Caco-2 (cell line): ENCODE measurements around the gene FOLR2. TPM values are rescaled to one million over a fixed set of nuclear protein-coding genes. Genes with fewer than 3 reads are reported as not detected.

ENCODE experiments used
- BruUV-seq: library from RNA; stranded (reverse); fragments of 400-500 nt; replicated peaks from 2 replicates; lab custom pipeline; 2021; lab: Mats Ljungman, UMichigan
- CTCF ChIA-PET: fragments of 300-600 bp; sonication (Branson Sonifier 250); formaldehyde crosslinking; loops from one replicate; lab custom pipeline; 2022; ENCODE audit warnings: antibody characterized with exemption; lab: Charles Lee
- POLR2A ChIA-PET: fragments of 300-600 bp; sonication (Branson Sonifier 250); formaldehyde crosslinking; loops from one replicate; lab custom pipeline; 2022; ENCODE audit warnings: antibody characterized with exemption; lab: Charles Lee
- DNase-seq, 2 experiments: peaks; one replicate each; pipeline versions ENCODE4 v3.0.0 to v3.0.0-alpha.2; 2020 to 2022
- H3K27me3 ChIP-seq: replicated peaks from 2 replicates; pipeline ENCODE4 v1.6.0; 2011; ENCODE audit warnings: low read length; ENCODE audit not compliant: control insufficient read depth, insufficient read depth
- H3K36me3 ChIP-seq: 2 replicates; pipeline ENCODE4 v1.5.1; 2011; ENCODE audit warnings: low read length; ENCODE audit not compliant: control insufficient read depth, insufficient read depth
- H3K4me1 ChIP-seq: fragments of 250-450 bp; sonication (Bioruptor Pico); 2 replicates; pipeline ENCODE4 v1.5.1; 2020; ENCODE audit warnings: mild to moderate bottlenecking
- H3K4me3 ChIP-seq: 2 replicates; pipeline ENCODE4 v1.5.1; 2011; ENCODE audit warnings: low read depth, mild to moderate bottlenecking, control low read depth, low read length
- H3K9me3 ChIP-seq: fragments of 250-450 bp; sonication (Bioruptor Pico); 2 replicates; pipeline ENCODE4 v1.5.1; 2020; ENCODE audit warnings: mild to moderate bottlenecking, moderate library complexity
- H3K27ac Mint-ChIP-seq: one replicate; pipeline ENCODE4 v1.8.0; 2022; ENCODE audit warnings: mixed read lengths; ENCODE audit not compliant: unreplicated experiment
- H3K27me3 Mint-ChIP-seq: one replicate; pipeline ENCODE4 v1.8.0; 2022; ENCODE audit warnings: mixed read lengths; ENCODE audit not compliant: insufficient read depth, unreplicated experiment
- H3K36me3 Mint-ChIP-seq: one replicate; pipeline ENCODE4 v1.8.0; 2022; ENCODE audit warnings: mild to moderate bottlenecking, mixed read lengths; ENCODE audit not compliant: insufficient read depth, unreplicated experiment
- H3K4me1 Mint-ChIP-seq: one replicate; pipeline ENCODE4 v1.8.0; 2022; ENCODE audit warnings: low read depth, mixed read lengths; ENCODE audit not compliant: unreplicated experiment
- H3K4me3 Mint-ChIP-seq: one replicate; pipeline ENCODE4 v1.8.0; 2022; ENCODE audit warnings: mild to moderate bottlenecking, moderate library complexity, mixed read lengths; ENCODE audit not compliant: unreplicated experiment
- H3K9me3 Mint-ChIP-seq: one replicate; pipeline ENCODE4 v1.8.0; 2022; ENCODE audit warnings: mixed read lengths; ENCODE audit not compliant: unreplicated experiment
- CTCF ChIP-seq, 2 experiments: fragments of 200-600 bp in 1 of 2; IDR thresholded peaks; 1 replicate in 1 of 2; 2 replicates in 1 of 2; pipeline versions ENCODE4 v1.5.1 to v1.8.0; 2011 to 2022; ENCODE audit warnings: antibody characterized with exemption in 1 of 2, control low read depth in 1 of 2, inconsistent platforms in 1 of 2, low read depth in 1 of 2, low read length in 1 of 2, mild to moderate bottlenecking in 1 of 2, moderate library complexity in 1 of 2; ENCODE audit not compliant: insufficient read depth in 1 of 2, severe bottlenecking in 1 of 2, unreplicated experiment in 1 of 2
- intact Hi-C: fragments of 100-400 bp; cut with micrococcal nuclease; formaldehyde crosslinking; loops from one replicate; pipeline ENCODE4 v1.10.0; 2022; ENCODE audit not compliant: unreplicated experiment
- total RNA-seq: library from RNA; stranded (reverse); gene quantifications from 2 replicates; pipeline ENCODE4 v1.2.3, GENCODE V29; 2022

FOLR2 gene
- total RNA-seq, 1 experiment from 2014 or later = not detected

- POLR2A ChIA-PET = no interaction called here
- intact Hi-C loops = no loop called here
- peaks cover 15% of the 10 kb centered on the region for H3K36me3 ChIP-seq
- CTCF ChIA-PET = interaction anchor here (0.7 kb wide), 1 partner anchor 126 kb away, joined by 3 read pairs; no protein-coding TSS in a partner anchor
- H3K27me3 ChIP-seq = no peaks in the 10 kb centered on the region
- H3K36me3 Mint-ChIP-seq = peaks cover 88% of the 10 kb centered on the region
- no peaks in the 10 kb centered on the region for H3K9me3 ChIP-seq
- H3K27me3 Mint-ChIP-seq = no peaks in the 10 kb centered on the region
- H3K4me1 ChIP-seq = peaks cover 20% of the 10 kb centered on the region
- no peak overlapping the region for H3K27ac Mint-ChIP-seq
- no peaks in the 10 kb centered on the region for H3K9me3 Mint-ChIP-seq
- TF ChIP-seq CTCF (IDR thresholded peaks at IDR 0.05; ENCODE audit: insufficient read depth in 1 of 2, low read depth in 1 of 2, low read length in 1 of 2, severe bottlenecking in 1 of 2, unreplicated experiment in 1 of 2) = no peak
- H3K4me3 ChIP-seq = no peak overlapping the region
- peaks cover 11% of the 10 kb centered on the region for H3K4me1 Mint-ChIP-seq
- no peak overlapping the region for H3K4me3 Mint-ChIP-seq
- DNase-seq = peak; percentile 42 to 50
- no TSS peak for BruUV-seq
Observed at GRCh38 chr11:72227316-72228228, 11.0 kb downstream of the FOLR2 start.

GRCh38 chr11:72228229-72228843 lies 11.7 kb downstream of the FOLR2 start:
- no peaks in the 10 kb centered on the region for H3K9me3 Mint-ChIP-seq

More at GRCh38 chr11:72228229-72228843, 11.7 kb downstream of the FOLR2 start:
- no peak for TF ChIP-seq CTCF (IDR thresholded peaks at IDR 0.05; ENCODE audit: insufficient read depth in 1 of 2, low read depth in 1 of 2, low read length in 1 of 2, severe bottlenecking in 1 of 2, unreplicated experiment in 1 of 2)
- H3K4me3 Mint-ChIP-seq = no peak overlapping the region
- BruUV-seq = no TSS peak
- no peaks in the 10 kb centered on the region for H3K9me3 ChIP-seq
- H3K36me3 Mint-ChIP-seq = peaks cover 87% of the 10 kb centered on the region
- H3K4me1 Mint-ChIP-seq = peaks cover 7% of the 10 kb centered on the region
- intact Hi-C loops = no loop called here
- peak in 1 of 2 experiments; percentile 46 for DNase-seq
- H3K27me3 Mint-ChIP-seq = no peaks in the 10 kb centered on the region
- no peak overlapping the region for H3K4me3 ChIP-seq
- no peak overlapping the region for H3K27ac Mint-ChIP-seq
- CTCF ChIA-PET = interaction anchor here (0.7 kb wide), 1 partner anchor 125 kb away, joined by 3 read pairs; no protein-coding TSS in a partner anchor
- no peaks in the 10 kb centered on the region for H3K27me3 ChIP-seq
- POLR2A ChIA-PET = no interaction called here
- peaks cover 18% of the 10 kb centered on the region for H3K4me1 ChIP-seq
- H3K36me3 ChIP-seq = peaks cover 15% of the 10 kb centered on the region
